ENCODE measurements around the gene EEF1A2.

DNA sequence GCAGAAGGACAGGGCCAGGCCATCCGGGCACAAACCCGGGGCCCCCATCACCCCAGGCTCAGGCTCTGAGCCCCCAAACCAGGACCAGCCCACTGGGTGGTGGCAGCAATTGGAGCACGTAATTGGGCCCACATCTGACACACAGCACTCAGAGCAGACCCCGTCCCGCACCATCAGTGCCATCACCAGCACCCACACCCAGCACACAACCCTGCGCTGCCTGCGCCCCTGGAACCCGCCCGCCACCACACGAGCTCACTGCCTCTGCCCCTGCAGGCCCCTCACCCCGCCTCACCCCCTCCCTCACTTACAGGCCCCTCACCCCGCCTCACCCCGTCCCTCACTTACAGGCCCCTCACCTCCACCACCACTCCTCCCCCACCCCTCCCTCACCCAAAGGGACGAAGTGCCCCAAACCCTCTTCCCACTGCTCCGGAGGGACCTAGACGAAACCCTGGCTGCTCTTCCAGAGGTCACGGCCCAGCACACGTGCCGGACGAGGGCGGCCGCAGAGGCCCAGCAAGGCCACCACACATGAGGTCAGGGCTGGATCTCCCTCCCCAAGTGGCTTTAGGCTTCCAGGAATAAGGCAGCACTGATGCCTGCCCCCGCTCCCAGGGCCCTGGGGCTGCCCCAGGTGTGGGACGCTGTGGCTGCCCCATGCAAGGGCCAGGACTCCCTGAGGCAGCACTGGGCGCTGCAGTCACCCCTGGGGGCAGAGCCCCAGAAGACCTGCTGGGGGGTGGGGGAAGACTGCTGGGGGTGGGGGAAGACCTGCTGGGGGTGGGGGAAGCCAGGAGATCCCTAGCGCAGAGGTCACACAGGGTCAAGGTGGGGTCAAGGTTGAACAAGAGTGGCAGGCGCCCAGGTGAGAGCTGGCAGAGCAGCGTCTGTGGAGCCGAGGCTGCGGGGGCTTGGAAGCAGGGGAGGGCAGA lies 48.8 kb downstream of the EEF1A2 start:
- TF ChIP-seq, protein P1, sequence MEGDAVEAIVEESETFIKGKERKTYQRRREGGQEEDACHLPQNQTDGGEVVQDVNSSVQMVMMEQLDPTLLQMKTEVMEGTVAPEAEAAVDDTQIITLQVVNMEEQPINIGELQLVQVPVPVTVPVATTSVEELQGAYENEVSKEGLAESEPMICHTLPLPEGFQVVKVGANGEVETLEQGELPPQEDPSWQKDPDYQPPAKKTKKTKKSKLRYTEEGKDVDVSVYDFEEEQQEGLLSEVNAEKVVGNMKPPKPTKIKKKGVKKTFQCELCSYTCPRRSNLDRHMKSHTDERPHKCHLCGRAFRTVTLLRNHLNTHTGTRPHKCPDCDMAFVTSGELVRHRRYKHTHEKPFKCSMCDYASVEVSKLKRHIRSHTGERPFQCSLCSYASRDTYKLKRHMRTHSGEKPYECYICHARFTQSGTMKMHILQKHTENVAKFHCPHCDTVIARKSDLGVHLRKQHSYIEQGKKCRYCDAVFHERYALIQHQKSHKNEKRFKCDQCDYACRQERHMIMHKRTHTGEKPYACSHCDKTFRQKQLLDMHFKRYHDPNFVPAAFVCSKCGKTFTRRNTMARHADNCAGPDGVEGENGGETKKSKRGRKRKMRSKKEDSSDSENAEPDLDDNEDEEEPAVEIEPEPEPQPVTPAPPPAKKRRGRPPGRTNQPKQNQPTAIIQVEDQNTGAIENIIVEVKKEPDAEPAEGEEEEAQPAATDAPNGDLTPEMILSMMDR (conservative IDR thresholded peaks at IDR 0.05; ENCODE audit: low read depth in 2 of 2), result no peak
- TF ChIP-seq ZNF114 (CRISPR knock-in tag; IDR thresholded peaks at IDR 0.05) (no peak), POLR2AphosphoS5 (IDR thresholded peaks at IDR 0.05; ENCODE audit: low read depth) (no peak), REST (IDR thresholded peaks at IDR 0.05; ENCODE audit: unreplicated experiment) (no peak), EZH2 (IDR thresholded peaks at IDR 0.05; ENCODE audit: low read depth, unreplicated experiment) (no peak), EZH2phosphoT487 (IDR thresholded peaks at IDR 0.05; ENCODE audit: unreplicated experiment) (no peak), JUNB (IDR thresholded peaks at IDR 0.05; ENCODE audit: unreplicated experiment) (no peak), NANOG (IDR thresholded peaks at IDR 0.05; ENCODE audit: borderline replicate concordance) (no peak), ZNF331 (CRISPR knock-in tag; IDR thresholded peaks at IDR 0.05; ENCODE audit: low read depth) (no peak), CREB1 (CRISPR knock-in tag; IDR thresholded peaks at IDR 0.05; ENCODE audit: low read depth) (no peak), ETS1 (IDR thresholded peaks at IDR 0.05) (no peak), STAT1 (IDR thresholded peaks at IDR 0.05; ENCODE audit: unreplicated experiment) (no peak)
- TF ChIP-seq, protein P2, sequence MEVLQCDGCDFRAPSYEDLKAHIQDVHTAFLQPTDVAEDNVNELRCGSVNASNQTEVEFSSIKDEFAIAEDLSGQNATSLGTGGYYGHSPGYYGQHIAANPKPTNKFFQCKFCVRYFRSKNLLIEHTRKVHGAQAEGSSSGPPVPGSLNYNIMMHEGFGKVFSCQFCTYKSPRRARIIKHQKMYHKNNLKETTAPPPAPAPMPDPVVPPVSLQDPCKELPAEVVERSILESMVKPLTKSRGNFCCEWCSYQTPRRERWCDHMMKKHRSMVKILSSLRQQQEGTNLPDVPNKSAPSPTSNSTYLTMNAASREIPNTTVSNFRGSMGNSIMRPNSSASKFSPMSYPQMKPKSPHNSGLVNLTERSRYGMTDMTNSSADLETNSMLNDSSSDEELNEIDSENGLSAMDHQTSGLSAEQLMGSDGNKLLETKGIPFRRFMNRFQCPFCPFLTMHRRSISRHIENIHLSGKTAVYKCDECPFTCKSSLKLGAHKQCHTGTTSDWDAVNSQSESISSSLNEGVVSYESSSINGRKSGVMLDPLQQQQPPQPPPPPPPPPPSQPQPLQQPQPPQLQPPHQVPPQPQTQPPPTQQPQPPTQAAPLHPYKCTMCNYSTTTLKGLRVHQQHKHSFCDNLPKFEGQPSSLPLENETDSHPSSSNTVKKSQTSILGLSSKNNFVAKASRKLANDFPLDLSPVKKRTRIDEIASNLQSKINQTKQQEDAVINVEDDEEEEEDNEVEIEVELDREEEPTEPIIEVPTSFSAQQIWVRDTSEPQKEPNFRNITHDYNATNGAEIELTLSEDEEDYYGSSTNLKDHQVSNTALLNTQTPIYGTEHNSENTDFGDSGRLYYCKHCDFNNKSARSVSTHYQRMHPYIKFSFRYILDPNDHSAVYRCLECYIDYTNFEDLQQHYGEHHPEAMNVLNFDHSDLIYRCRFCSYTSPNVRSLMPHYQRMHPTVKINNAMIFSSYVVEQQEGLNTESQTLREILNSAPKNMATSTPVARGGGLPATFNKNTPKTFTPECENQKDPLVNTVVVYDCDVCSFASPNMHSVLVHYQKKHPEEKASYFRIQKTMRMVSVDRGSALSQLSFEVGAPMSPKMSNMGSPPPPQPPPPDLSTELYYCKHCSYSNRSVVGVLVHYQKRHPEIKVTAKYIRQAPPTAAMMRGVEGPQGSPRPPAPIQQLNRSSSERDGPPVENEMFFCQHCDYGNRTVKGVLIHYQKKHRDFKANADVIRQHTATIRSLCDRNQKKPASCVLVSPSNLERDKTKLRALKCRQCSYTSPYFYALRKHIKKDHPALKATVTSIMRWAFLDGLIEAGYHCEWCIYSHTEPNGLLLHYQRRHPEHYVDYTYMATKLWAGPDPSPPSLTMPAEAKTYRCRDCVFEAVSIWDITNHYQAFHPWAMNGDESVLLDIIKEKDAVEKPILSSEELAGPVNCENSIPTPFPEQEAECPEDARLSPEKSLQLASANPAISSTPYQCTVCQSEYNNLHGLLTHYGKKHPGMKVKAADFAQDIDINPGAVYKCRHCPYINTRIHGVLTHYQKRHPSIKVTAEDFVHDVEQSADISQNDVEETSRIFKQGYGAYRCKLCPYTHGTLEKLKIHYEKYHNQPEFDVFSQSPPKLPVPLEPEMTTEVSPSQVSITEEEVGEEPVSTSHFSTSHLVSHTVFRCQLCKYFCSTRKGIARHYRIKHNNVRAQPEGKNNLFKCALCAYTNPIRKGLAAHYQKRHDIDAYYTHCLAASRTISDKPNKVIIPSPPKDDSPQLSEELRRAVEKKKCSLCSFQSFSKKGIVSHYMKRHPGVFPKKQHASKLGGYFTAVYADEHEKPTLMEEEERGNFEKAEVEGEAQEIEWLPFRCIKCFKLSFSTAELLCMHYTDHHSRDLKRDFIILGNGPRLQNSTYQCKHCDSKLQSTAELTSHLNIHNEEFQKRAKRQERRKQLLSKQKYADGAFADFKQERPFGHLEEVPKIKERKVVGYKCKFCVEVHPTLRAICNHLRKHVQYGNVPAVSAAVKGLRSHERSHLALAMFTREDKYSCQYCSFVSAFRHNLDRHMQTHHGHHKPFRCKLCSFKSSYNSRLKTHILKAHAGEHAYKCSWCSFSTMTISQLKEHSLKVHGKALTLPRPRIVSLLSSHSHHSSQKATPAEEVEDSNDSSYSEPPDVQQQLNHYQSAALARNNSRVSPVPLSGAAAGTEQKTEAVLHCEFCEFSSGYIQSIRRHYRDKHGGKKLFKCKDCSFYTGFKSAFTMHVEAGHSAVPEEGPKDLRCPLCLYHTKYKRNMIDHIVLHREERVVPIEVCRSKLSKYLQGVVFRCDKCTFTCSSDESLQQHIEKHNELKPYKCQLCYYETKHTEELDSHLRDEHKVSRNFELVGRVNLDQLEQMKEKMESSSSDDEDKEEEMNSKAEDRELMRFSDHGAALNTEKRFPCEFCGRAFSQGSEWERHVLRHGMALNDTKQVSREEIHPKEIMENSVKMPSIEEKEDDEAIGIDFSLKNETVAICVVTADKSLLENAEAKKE (CRISPR knock-in tag; IDR thresholded peaks at IDR 0.05), result no peak

Data from GM23338 (cell line).